GM06990 (cell line): ENCODE data around the gene KIF12.

Source experiments
- DNase-seq: peaks from one replicate; pipeline ENCODE4 v3.0.0-alpha.2; 2011; ENCODE audit not compliant: insufficient read length; ENCODE audit errors: extremely low read depth
- H3K27me3 ChIP-seq: replicated peaks from 2 replicates; pipeline ENCODE4 v1.6.0; 2011; ENCODE audit warnings: low read length; ENCODE audit not compliant: control insufficient read depth, insufficient read depth
- H3K36me3 ChIP-seq: 2 replicates; pipeline ENCODE4 v1.5.1; 2011; ENCODE audit warnings: low read length; ENCODE audit not compliant: control insufficient read depth, insufficient read depth
- H3K4me3 ChIP-seq: replicated peaks from 2 replicates; pipeline ENCODE4 v1.5.1; 2011; ENCODE audit warnings: low read depth, mild to moderate bottlenecking, control low read depth, low read length
- TF ChIP-seq, protein P1 (sequence below): IDR thresholded peaks from 2 replicates; pipeline ENCODE4 v1.5.1; 2011; ENCODE audit warnings: low read length, control low read depth, mild to moderate bottlenecking, inconsistent platforms; ENCODE audit not compliant: insufficient read depth, poor library complexity, severe bottlenecking

KIF12 gene

DNA sequence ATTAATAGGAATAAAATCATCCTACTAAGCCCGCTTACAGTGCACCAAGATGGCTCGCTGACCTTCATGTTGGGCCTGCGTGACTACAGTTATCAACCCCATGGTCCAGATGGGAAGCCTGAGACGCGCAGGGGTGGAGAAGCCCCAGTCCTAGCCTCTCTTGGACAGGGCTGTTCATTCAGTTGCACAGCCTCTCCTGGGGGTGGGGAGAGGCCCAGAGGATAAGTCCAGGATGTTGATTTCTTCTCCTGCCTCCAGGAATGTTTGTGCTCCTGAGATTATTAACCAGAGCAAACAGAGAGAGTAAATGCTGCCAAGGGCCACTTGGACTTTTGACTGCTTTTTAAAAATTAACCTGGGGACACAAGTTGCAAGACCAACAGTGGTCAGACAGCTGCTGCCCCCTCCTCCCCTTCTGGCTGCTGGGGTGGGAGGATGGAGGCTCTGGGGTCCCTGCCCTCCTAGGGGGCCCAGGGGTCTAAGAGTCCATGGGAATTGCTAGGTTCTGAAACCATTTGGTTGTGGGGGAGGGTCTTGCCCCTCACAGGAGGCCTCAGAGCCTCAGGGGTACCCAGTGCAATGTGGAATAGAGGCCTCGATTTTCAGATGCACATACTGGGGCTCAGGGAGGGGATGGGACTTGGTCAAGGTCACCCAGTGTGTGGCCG is 18.2 kb downstream of the KIF12 start:
- DNase-seq: no peak
- Histone ChIP-seq H3K4me3 (no peak overlapping the region), H3K36me3 (no peaks in the 10 kb centered on the region), H3K27me3 (0 out of 2 replicates have a peak, but pooled peaks cover 1% of the 10 kb centered on the region)
- TF ChIP-seq, protein P1, sequence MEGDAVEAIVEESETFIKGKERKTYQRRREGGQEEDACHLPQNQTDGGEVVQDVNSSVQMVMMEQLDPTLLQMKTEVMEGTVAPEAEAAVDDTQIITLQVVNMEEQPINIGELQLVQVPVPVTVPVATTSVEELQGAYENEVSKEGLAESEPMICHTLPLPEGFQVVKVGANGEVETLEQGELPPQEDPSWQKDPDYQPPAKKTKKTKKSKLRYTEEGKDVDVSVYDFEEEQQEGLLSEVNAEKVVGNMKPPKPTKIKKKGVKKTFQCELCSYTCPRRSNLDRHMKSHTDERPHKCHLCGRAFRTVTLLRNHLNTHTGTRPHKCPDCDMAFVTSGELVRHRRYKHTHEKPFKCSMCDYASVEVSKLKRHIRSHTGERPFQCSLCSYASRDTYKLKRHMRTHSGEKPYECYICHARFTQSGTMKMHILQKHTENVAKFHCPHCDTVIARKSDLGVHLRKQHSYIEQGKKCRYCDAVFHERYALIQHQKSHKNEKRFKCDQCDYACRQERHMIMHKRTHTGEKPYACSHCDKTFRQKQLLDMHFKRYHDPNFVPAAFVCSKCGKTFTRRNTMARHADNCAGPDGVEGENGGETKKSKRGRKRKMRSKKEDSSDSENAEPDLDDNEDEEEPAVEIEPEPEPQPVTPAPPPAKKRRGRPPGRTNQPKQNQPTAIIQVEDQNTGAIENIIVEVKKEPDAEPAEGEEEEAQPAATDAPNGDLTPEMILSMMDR: no peak

DNA sequence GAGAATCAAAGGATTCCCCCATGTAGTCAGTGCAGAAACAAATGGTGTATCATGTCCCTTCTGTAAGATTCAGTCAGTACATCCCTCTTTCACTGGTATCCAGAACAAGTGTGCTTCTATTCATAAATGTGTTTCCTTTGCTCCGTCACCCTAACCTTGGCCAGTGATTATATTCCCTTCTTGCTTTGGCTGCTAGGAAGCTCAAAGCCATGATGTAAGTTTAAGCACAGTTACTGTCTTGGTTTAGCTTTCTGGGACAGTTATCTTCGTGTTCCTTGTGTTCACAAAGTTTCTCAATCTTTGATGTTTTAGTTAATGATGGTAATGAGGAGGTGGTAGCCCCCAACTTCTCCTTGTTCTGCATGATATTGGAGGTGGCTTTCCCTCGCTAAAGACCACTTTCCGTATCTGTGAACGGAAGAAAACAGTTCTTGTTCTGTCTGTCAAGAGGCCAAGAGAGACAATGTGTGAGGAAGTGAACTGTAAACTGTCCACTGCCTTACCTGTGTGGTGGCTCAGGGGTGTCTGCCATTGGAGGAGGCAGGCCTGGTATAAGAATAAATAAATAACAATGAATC is 18.8 kb downstream of the KIF12 start:
- DNase-seq: no peak
- Histone ChIP-seq H3K27me3 (no peaks in the 10 kb centered on the region), H3K4me3 (no peak overlapping the region), H3K36me3 (no peaks in the 10 kb centered on the region)
- TF ChIP-seq, protein P1: no peak

DNA sequence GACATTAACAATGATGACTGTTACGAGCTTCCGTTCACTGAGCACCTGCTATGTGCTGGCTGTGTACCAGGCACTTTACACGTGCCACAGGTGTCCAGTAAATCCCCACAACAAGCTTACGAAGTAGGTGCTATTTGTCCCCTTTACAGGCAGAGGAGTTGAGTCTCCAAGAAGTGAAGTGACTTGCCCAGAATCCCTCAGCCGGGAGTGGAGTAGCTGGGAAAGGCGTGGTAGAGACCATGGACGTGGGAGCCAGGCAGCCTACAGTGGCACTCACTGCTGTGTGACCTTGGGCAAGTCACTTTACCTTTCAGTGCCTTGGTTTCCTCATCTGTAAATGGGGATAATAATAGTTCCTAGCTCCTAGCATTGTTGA is 20.3 kb downstream of the KIF12 start:
- no peak overlapping the region for H3K4me3 ChIP-seq
- TF ChIP-seq, protein P1: no peak
- no peak for DNase-seq

DNA sequence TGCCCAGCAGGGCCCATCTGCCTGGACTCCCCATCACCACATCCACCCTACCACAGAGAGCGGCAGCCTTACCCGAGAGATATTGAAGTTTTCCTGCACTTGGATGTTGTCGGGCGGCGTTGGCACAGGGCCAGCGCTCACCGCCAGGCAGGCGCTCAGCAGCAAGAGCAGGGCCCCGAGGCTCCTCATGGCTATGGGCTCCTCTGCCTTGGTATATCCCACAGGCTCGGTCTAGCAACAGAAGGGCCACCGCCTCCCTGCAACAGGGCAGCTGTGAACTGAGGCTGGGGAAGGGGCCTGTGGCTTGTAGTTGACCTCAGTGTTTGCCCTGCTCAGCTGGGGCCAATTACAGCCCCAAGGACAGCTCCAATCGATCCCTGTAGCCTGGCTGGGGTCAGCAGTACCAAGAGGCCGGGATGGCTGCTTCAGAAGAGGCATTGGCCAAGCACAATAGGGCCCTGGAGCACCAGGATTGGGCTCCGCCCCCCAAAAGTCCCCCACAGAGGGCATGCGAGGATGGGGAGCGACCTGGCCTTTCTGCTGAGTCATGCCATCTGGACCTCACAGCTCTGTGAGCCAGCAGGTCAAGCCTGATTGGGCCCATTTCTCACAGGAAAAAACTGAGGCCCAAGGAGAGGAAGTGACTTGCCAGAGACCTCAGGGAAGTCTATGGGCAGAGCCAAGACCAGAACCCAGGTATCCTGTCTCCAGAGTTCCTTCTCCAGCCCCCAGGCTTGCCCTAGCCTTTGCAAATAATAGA is 20.9 kb downstream of the KIF12 start, which contains the start of gene AMBP:
Gene AMBP, minus strand, starts transcription at position 280 of the 760 bp plus-strand sequence. Its CDS starts 91 bp downstream, at position 189.
- no peak within 1 kb of the TSS for H3K4me3 ChIP-seq
- TF ChIP-seq, protein P1: no peak
- H3K36me3 ChIP-seq: no peaks in the 10 kb centered on the region
- DNase-seq: no peak
- no peaks in the 10 kb centered on the region for H3K27me3 ChIP-seq

More for the DNA sequence above, 20.3 kb downstream of the KIF12 start:
- Histone ChIP-seq H3K36me3 (no peaks in the 10 kb centered on the region), H3K27me3 (no peaks in the 10 kb centered on the region)

DNA sequence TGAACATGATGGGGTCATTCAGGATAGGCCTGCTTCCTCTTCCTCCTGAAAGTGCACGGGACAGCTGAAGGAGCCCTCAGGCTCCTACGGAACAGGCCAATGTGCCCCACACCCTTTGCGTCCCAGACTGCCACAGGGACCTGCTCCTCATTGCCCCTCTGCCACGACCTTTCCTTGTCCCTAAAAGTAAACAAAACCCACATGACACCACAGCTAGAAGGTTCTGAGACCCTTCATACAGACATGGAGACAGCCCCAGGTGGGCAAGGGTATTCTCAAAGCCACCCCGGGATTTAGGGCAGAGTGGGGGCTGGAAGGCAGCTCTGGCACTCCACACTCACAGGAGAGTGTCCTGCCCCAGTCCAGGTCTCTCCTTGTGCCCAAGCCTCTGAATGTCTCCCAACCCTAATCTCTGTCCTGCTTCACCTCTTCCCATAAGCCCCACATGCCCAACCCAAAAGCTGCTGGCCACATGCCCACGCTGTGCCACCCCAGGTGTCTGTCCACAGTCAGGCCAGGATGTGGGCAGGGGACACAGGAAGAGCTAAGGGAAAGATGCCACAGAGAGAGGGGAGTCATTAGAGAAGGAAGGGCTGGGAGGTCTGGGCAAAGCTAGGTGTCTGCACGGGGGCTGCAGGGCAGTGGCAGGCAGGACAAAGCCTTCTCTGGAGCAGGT is 21.8 kb downstream of the KIF12 start:
- Histone ChIP-seq H3K4me3 (no peak overlapping the region), H3K36me3 (no peaks in the 10 kb centered on the region), H3K27me3 (no peaks in the 10 kb centered on the region)
- no peak for DNase-seq
- TF ChIP-seq, protein P1: no peak
